GM19193 (cell line): Measurements from ENCODE around the gene CLASP1.

ENCODE experiments used
- POLR2A ChIP-seq: IDR thresholded peaks from 4 replicates; pipeline ENCODE4 v1.6.1; 2011; ENCODE audit not compliant: insufficient read depth, insufficient read length; ENCODE audit errors: extremely low read depth

CLASP1 gene

GRCh38 chr2:121349721-121350401 is 299.4 kb downstream of the CLASP1 start:
- TF ChIP-seq POLR2A = no peak

- no peak for TF ChIP-seq POLR2A
Observed at GRCh38 chr2:121348128-121348740, 301.0 kb downstream of the CLASP1 start.

GRCh38 chr2:121346859-121347258 is 302.4 kb downstream of the CLASP1 start:
- TF ChIP-seq POLR2A = no peak

- no peak for TF ChIP-seq POLR2A
Observed at GRCh38 chr2:121346407-121346806, 302.9 kb downstream of the CLASP1 start.

GRCh38 chr2:121345887-121346286 is 303.4 kb downstream of the CLASP1 start:
- TF ChIP-seq POLR2A = no peak

- no peak for TF ChIP-seq POLR2A
Observed at GRCh38 chr2:121345101-121345500, 304.2 kb downstream of the CLASP1 start.

GRCh38 chr2:121343191-121343590 is 306.1 kb downstream of the CLASP1 start:
- no peak for TF ChIP-seq POLR2A

- TF ChIP-seq POLR2A = no peak
Observed at GRCh38 chr2:121342751-121343150, 306.5 kb downstream of the CLASP1 start.

- TF ChIP-seq POLR2A = no peak
Observed at GRCh38 chr2:121340926-121341325, 308.3 kb downstream of the CLASP1 start.

GRCh38 chr2:121338281-121338680 is 311.0 kb downstream of the CLASP1 start:
- TF ChIP-seq POLR2A = no peak

- no peak for TF ChIP-seq POLR2A
Observed at GRCh38 chr2:121336528-121337294, 312.6 kb downstream of the CLASP1 start.

GRCh38 chr2:121335294-121336290 is 313.7 kb downstream of the CLASP1 start:
- no peak for TF ChIP-seq POLR2A

GRCh38 chr2:121334581-121335293 is 314.5 kb downstream of the CLASP1 start:
- no peak for TF ChIP-seq POLR2A
